Parathyroid adenoma (tissue), 2 donors: ENCODE measurements around the gene ECE1.

Source experiments
- H2AFZ ChIP-seq: fragments of 300-600 bp; sonication (generic); one replicate; pipeline ENCODE4 v1.7.0; 2017; ENCODE audit warnings: antibody characterized with exemption, mild to moderate bottlenecking
- H3K27ac ChIP-seq: fragments of 300-600 bp; sonication (generic); one replicate; pipeline ENCODE4 v1.7.0; 2017
- H3K27me3 ChIP-seq: fragments of 300-600 bp; sonication (generic); one replicate; pipeline ENCODE4 v1.7.0; 2017; ENCODE audit warnings: low read length; ENCODE audit not compliant: control insufficient read depth, insufficient read depth
- H3K36me3 ChIP-seq: fragments of 300-600 bp; sonication (generic); one replicate; pipeline ENCODE4 v1.7.0; 2017; ENCODE audit warnings: low read length; ENCODE audit not compliant: control insufficient read depth, insufficient read depth
- H3K4me1 ChIP-seq: fragments of 300-600 bp; sonication (generic); one replicate; pipeline ENCODE4 v1.7.0; 2017; ENCODE audit warnings: control low read depth
- H3K4me2 ChIP-seq: fragments of 300-600 bp; sonication (generic); one replicate; pipeline ENCODE4 v1.7.0; 2017; ENCODE audit warnings: low read length
- H3K4me3 ChIP-seq: fragments of 300-600 bp; sonication (generic); one replicate; pipeline ENCODE4 v1.7.0; 2017; ENCODE audit warnings: low read depth, low read length
- H3K79me2 ChIP-seq: fragments of 300-600 bp; sonication (generic); one replicate; pipeline ENCODE4 v1.7.0; 2017; ENCODE audit warnings: control low read depth
- H3K9ac ChIP-seq: fragments of 300-600 bp; sonication (generic); one replicate; pipeline ENCODE4 v1.7.0; 2017; ENCODE audit warnings: mild to moderate bottlenecking
- H3K9me3 ChIP-seq: fragments of 300-600 bp; sonication (generic); one replicate; pipeline ENCODE4 v1.7.0; 2017; ENCODE audit warnings: low read length; ENCODE audit not compliant: control insufficient read depth
- TF ChIP-seq, protein P1 (sequence below): fragments of 300-600 bp; sonication (generic); IDR thresholded peaks from one replicate; pipeline ENCODE4 v1.7.0; 2017; ENCODE audit warnings: antibody characterized with exemption, mild to moderate bottlenecking
- donor health status: primary hyperparathyroidism.

Gene ECE1

DNA sequence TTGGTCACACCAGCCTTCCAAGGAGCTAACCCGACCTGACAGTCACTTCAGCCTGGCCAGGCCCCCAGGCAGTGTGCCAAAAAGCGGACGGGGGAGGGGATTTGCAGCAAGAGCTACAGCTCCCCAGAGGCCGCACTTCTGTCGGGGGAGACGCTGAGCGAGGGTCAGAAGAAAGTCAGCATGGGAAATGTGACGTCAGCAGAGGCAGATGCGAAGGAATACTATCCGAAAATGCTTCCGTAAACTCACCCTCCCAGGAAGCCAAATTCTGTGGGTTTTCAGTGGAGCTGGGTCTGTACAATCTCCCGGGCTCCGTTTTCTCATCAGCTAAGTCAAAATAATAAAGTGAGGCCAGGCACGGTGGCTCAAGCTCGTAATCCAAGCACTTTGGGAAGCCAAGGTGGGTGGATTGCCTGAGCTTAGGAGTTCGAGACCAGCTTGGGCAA, 28.5 kb upstream of the ECE1 start:
- Histone ChIP-seq H3K4me3 (no peak overlapping the region), H3K36me3 (no peaks in the 10 kb centered on the region), H3K9me3 (no peaks in the 10 kb centered on the region), H3K4me1 (peaks cover 25% of the 10 kb centered on the region), H3K4me2 (no peak overlapping the region), H3K9ac (no peak overlapping the region), H3K27ac (peak overlapping the region; percentile 74), H3K79me2 (peaks cover 46% of the 10 kb centered on the region), H3K27me3 (no peaks in the 10 kb centered on the region), H2AFZ (peak overlapping the region; percentile 33)
- TF ChIP-seq, protein P1, sequence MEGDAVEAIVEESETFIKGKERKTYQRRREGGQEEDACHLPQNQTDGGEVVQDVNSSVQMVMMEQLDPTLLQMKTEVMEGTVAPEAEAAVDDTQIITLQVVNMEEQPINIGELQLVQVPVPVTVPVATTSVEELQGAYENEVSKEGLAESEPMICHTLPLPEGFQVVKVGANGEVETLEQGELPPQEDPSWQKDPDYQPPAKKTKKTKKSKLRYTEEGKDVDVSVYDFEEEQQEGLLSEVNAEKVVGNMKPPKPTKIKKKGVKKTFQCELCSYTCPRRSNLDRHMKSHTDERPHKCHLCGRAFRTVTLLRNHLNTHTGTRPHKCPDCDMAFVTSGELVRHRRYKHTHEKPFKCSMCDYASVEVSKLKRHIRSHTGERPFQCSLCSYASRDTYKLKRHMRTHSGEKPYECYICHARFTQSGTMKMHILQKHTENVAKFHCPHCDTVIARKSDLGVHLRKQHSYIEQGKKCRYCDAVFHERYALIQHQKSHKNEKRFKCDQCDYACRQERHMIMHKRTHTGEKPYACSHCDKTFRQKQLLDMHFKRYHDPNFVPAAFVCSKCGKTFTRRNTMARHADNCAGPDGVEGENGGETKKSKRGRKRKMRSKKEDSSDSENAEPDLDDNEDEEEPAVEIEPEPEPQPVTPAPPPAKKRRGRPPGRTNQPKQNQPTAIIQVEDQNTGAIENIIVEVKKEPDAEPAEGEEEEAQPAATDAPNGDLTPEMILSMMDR, result no peak

DNA sequence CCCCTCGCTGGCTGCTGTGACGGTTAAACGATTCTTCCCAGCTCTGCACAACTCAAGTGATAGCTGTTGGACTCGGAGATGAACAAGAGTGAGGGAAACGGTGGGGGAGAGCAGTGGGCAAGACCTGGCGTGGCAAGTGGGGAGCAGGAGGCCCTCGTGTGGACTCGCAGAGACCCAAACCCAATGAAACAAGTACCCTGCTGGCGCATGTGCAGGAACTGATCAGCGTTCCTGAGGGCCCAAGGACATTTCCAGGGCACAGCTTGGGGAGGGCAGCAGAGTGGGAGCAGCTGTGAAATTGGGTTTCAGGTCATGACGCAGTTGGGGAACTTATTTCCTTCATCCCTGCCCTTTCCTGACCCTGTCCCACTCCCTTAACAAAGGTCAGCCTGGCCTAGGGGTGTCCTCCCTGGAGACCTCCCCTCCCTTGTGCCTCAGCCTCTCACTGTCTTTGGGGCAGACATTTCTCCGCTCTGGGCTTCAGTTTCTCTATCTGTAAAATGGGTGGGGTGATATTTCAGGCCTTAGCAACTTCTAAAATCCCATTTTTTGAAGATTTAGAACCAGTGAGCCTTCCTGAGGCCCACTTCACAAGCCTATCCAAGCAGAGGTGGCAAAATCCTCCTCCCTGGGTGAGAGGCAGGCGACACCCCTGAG, 27.9 kb upstream of the ECE1 start:
- peaks cover 23% of the 10 kb centered on the region for H3K4me1 ChIP-seq
- peak overlapping the region; percentile 33 for H2AFZ ChIP-seq
- H3K4me2 ChIP-seq, result no peak overlapping the region
- TF ChIP-seq, protein P1, result no peak
- H3K9me3 ChIP-seq, result no peaks in the 10 kb centered on the region
- H3K79me2 ChIP-seq, result peaks cover 50% of the 10 kb centered on the region
- H3K9ac ChIP-seq, result no peak overlapping the region
- no peaks in the 10 kb centered on the region for H3K27me3 ChIP-seq
- no peak overlapping the region for H3K4me3 ChIP-seq
- H3K36me3 ChIP-seq, result no peaks in the 10 kb centered on the region
- peak overlapping the region; percentile 74 for H3K27ac ChIP-seq

DNA sequence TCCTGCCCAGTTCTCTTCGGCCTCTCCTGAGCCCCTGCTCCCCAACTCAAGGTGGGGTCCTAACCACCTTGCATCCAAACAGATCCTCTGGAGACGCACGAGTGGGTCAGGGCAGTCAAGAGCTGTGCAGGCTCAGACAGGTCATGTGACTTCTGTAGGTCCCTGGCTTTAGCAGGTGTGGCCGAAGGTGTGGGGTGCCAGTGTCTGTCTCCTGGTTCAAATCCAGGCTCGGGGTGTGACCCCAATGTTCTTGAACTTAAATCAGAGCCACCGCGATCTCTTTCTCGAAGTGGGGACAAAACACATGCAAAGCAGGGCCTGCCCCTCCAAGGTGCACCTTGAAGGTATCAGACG, 27.4 kb upstream of the ECE1 start:
- TF ChIP-seq, protein P1, result no peak
- Histone ChIP-seq H3K9ac (no peak overlapping the region), H3K4me3 (no peak overlapping the region), H3K79me2 (peaks cover 52% of the 10 kb centered on the region), H3K4me1 (peaks cover 21% of the 10 kb centered on the region), H3K27ac (peak overlapping the region; percentile 54), H3K36me3 (no peaks in the 10 kb centered on the region), H3K9me3 (no peaks in the 10 kb centered on the region), H2AFZ (no peak overlapping the region), H3K27me3 (no peaks in the 10 kb centered on the region), H3K4me2 (no peak overlapping the region)

DNA sequence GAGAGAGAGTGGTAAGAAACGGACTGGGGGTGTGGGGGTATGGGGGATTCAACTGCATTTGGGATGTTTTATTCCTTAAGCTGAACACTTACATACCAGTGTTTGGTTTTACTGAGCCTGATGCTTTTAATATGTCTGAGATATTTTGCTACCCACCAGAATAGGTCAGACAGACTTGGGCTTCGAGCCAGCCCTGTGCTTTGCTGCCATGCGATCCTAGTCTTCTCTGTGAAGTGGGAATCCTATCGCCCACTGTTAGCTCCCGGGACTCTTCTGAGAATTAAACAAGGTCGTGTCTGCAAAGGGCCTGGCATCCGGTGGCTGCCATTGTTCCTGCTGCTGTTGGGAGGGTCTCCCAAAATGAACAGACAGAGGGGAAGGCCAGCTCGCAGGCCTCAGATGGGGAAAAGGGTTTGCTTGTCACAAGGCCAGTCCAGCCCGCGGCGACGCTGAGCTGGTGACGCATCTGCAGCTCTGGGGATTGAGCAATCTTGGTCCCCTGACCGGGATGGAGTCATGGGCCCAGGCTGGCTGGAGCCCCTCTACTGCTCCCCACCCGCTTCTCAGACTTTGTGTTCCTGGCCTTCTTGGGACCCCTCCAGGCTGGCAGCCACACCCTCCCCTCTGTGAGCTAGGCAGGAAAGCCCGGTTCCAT, 26.9 kb upstream of the ECE1 start:
- H3K36me3 ChIP-seq, result no peaks in the 10 kb centered on the region
- H3K27ac ChIP-seq, result peak overlapping the region; percentile 54
- TF ChIP-seq, protein P1, result no peak
- H3K9ac ChIP-seq, result no peak overlapping the region
- no peak overlapping the region for H3K4me3 ChIP-seq
- H3K4me1 ChIP-seq, result peaks cover 16% of the 10 kb centered on the region
- H3K9me3 ChIP-seq, result no peaks in the 10 kb centered on the region
- H3K4me2 ChIP-seq, result no peak overlapping the region
- no peaks in the 10 kb centered on the region for H3K27me3 ChIP-seq
- no peak overlapping the region for H2AFZ ChIP-seq
- H3K79me2 ChIP-seq, result peaks cover 52% of the 10 kb centered on the region
